Limb (tissue), 2 donors: ENCODE measurements around the gene INPP5K.

Experiments used
- DNase-seq, 2 donors: peaks; one replicate each; pipeline ENCODE4 v3.0.0-alpha.2; 2016; ENCODE audit errors: extremely low spot score in 2 of 2

Gene INPP5K

GRCh38 chr17:1506649-1507267, 9.7 kb downstream of the INPP5K start:
- no peak for DNase-seq

DNA sequence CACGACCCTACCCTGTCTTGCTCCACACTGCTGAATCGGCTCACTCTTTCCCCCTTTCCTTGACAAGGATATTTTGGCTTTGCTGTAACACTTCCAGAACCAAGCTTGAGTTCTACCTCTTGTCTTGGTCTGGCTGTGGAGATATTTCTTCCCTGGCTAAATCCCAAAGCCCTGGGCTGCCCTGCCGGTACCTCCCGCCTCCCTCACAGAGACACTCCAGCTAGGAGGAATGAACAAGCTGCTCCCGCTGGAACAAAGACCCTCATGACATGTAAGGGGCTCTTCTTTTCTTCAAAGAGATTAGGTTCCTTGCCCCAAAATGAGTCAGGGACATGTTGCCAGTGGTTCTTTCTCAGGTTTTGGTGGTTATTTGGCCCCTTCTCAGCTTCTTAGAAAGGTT, 10.8 kb downstream of the INPP5K start:
- no peak for DNase-seq

- no peak for DNase-seq
Observed at GRCh38 chr17:1504866-1505265, 11.5 kb downstream of the INPP5K start.

GRCh38 chr17:1503699-1504098, 12.7 kb downstream of the INPP5K start:
- DNase-seq: no peak

GRCh38 chr17:1498869-1499268, 17.5 kb downstream of the INPP5K start:
- no peak for DNase-seq

- no peak for DNase-seq
Observed at GRCh38 chr17:1498233-1498632, 18.2 kb downstream of the INPP5K start.

- no peak for DNase-seq
Observed at GRCh38 chr17:1497831-1498230, 18.6 kb downstream of the INPP5K start.

GRCh38 chr17:1496869-1497268, 19.5 kb downstream of the INPP5K start:
- no peak for DNase-seq

- no peak for DNase-seq
Observed at GRCh38 chr17:1495265-1495989, 21.0 kb downstream of the INPP5K start.

GRCh38 chr17:1494736-1495253, 21.6 kb downstream of the INPP5K start:
- DNase-seq: no peak

DNA sequence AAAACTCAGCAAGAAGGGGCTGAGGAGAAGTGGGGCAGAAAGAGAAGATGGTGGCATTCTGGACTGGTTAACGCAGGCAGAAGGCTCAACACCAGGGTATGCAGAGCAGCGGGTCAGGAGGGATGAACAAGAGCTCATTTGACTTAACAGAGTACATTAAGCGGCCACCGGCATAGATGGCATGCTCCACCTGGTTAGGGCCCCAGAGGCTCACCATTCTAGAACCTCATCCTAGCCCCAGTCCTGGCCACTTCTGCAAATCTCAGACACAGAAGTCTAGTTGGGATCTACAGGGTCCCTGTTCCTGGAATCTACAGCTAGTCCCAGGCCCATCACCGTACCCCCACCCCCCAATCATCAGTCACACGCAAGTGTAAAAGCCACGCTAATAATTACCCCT, 22.2 kb downstream of the INPP5K start:
- no peak for DNase-seq

- DNase-seq: no peak
Observed at GRCh38 chr17:1493291-1493980, 23.0 kb downstream of the INPP5K start.

GRCh38 chr17:1492249-1493206, 23.9 kb downstream of the INPP5K start, which contains the start of gene MYO1C:
MYO1C (minus strand) TSS chr17:1492686; CDS start chr17:1492487, 199 bp downstream.
- no peak for DNase-seq

GRCh38 chr17:1491443-1492248, 24.8 kb downstream of the INPP5K start:
- peak in 1 of 2 donors; percentile 76 for DNase-seq

DNA sequence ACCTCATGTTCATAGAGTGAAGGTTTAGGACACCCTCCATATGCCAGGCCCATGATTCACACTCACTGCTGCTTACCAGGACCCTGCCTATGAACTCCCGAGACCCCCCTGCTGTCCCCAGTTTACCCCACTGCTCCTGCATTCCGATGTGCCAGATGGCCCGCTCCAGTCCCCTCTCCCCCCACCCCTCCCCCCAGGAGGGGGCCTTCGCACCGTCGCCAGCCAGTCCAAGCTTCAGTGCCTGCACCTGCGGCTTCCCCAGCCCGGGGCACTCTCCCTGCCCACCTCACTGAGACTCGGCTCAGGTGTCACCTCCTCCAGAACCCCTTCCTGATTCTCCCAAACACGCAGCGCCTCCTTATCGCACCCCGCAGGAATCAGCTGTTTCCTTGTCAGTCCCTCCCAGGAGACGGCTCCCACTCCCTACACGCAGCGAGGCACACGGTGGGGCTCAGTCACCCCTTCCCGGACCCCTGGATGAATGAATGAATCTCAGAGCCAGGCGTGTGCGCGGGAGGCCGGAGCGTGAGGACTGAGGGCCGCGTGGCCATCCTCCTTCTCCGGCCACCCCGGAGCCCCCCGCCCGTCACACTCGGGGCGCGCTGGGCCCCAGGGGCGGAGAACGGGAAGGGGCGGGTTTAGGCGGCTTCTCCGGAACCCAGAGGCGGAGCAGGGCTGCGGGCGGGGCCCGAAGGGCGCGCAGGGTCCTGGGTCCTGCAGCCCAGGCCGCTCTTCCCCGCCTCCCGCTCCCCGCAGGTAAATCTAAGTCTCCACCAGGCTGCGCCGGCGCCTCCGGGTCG, 25.6 kb downstream of the INPP5K start:
- DNase-seq: peak in 1 of 2 donors; percentile 78

- no peak for DNase-seq
Observed at GRCh38 chr17:1488826-1489270, 27.6 kb downstream of the INPP5K start.

- peak; percentile 90 to 95 for DNase-seq
Observed at GRCh38 chr17:1487939-1488825, 28.2 kb downstream of the INPP5K start.
